GM19395 (cell line): ENCODE data around the gene CCNG1.
"Not testable (repeated sequence)": the region's sequence is repeated elsewhere in the genome, so short reads cannot be mapped to it uniquely, and the experiment has no call there.

Source experiments
- ATAC-seq: cut with Tn5 transposase; IDR thresholded peaks from one replicate; pipeline ENCODE4 v1.9.1; 2021; ENCODE audit warnings: mild to moderate bottlenecking, moderate library complexity; ENCODE audit not compliant: unreplicated experiment

The CCNG1 gene

GRCh38 chr5:163437309-163438182 lies at the start of gene CCNG1:
TSS of gene CCNG1 (plus strand) at chr5:163437595. CDS start at chr5:163439257, 1,662 bp downstream.
- ATAC-seq, result peak; percentile 96

GRCh38 chr5:163395792-163396191 lies 41.6 kb upstream of the CCNG1 start:
- ATAC-seq, result no peak

GRCh38 chr5:163396818-163397340 lies 40.5 kb upstream of the CCNG1 start:
- not testable (repeated sequence) for ATAC-seq

GRCh38 chr5:163397354-163397753 lies 40.0 kb upstream of the CCNG1 start:
- ATAC-seq, result no peak

GRCh38 chr5:163399923-163400322 lies 37.5 kb upstream of the CCNG1 start:
- no peak for ATAC-seq

GRCh38 chr5:163401271-163401670 lies 36.1 kb upstream of the CCNG1 start:
- no peak for ATAC-seq

GRCh38 chr5:163402007-163402406 lies 35.4 kb upstream of the CCNG1 start:
- ATAC-seq, result no peak

GRCh38 chr5:163404364-163405173 lies 32.8 kb upstream of the CCNG1 start:
- ATAC-seq, result no peak

GRCh38 chr5:163407034-163407655 lies 30.2 kb upstream of the CCNG1 start:
- peak; percentile 85 for ATAC-seq

- peak; percentile 77 for ATAC-seq
Observed at GRCh38 chr5:163408311-163408923, 29.0 kb upstream of the CCNG1 start.

- no peak for ATAC-seq
Observed at GRCh38 chr5:163409384-163409783, 28.0 kb upstream of the CCNG1 start.

GRCh38 chr5:163410505-163410904 lies 26.9 kb upstream of the CCNG1 start:
- peak; percentile 38 for ATAC-seq

GRCh38 chr5:163415673-163416072 lies 21.7 kb upstream of the CCNG1 start:
- ATAC-seq, result not testable (repeated sequence)

- ATAC-seq, result no peak
Observed at GRCh38 chr5:163424836-163425235, 12.6 kb upstream of the CCNG1 start.

GRCh38 chr5:163426128-163426527 lies 11.3 kb upstream of the CCNG1 start:
- ATAC-seq, result not testable (repeated sequence)

- ATAC-seq, result no peak
Observed at GRCh38 chr5:163432544-163432943, 4.9 kb upstream of the CCNG1 start.

GRCh38 chr5:163433271-163433670 lies 4.1 kb upstream of the CCNG1 start:
- ATAC-seq, result no peak

- no peak for ATAC-seq
Observed at GRCh38 chr5:163434401-163434866, 3.0 kb upstream of the CCNG1 start.

- ATAC-seq, result no peak
Observed at GRCh38 chr5:163436515-163436914, 880 bp upstream of the CCNG1 start.

- no peak for ATAC-seq
Observed at GRCh38 chr5:163437011-163437308, 435 bp upstream of the CCNG1 start.

GRCh38 chr5:163439092-163439425 lies 1.7 kb downstream of the CCNG1 start:
- no peak for ATAC-seq
